Measurements from ENCODE around the gene SUSD4.

- TF ChIP-seq CTCF (IDR thresholded peaks at IDR 0.05) (no peak), POLR2A (IDR thresholded peaks at IDR 0.05) (no peak)
These were observed at the start of gene SUSD4 for GRCh38 chr1:223363856-223364684.

Data from adrenal gland (tissue), 5 donors.